Neural cell (in vitro differentiated cells): ENCODE results near the gene IQSEC2.

Experiments
- EP300 ChIP-seq: fragments of 450-650 bp; conservative IDR thresholded peaks from 2 replicates; pipeline ENCODE4 v1.6.1; 2014; ENCODE audit warnings: antibody characterized with exemption, mild to moderate bottlenecking, moderate library complexity; ENCODE audit not compliant: poor library complexity, severe bottlenecking
- EZH2 ChIP-seq: fragments of 200-600, 300-800 bp; shearing (Covaris generic), sonication (generic); IDR thresholded peaks from 2 replicates; pipeline ENCODE4 v1.6.1; 2014; ENCODE audit warnings: antibody characterized with exemption, low read length, borderline replicate concordance, mild to moderate bottlenecking; ENCODE audit not compliant: insufficient read depth, poor library complexity, severe bottlenecking
- POLR2AphosphoS5 ChIP-seq: IDR thresholded peaks from 2 replicates; pipeline ENCODE4 v1.6.1; 2012
- RAD21 ChIP-seq: fragments of 450-650 bp; conservative IDR thresholded peaks from 2 replicates; pipeline ENCODE4 v1.6.1; 2014; ENCODE audit warnings: antibody characterized with exemption, mild to moderate bottlenecking, moderate library complexity
- SMC3 ChIP-seq: fragments of 450-650 bp; conservative IDR thresholded peaks from 2 replicates; pipeline ENCODE4 v1.6.1; 2014; ENCODE audit warnings: antibody characterized with exemption, mild to moderate bottlenecking, moderate library complexity; ENCODE audit not compliant: poor library complexity
- TF ChIP-seq, protein P1 (sequence below): fragments of 450-650 bp; IDR thresholded peaks from 2 replicates; pipeline ENCODE4 v1.5.1; 2014; ENCODE audit warnings: antibody characterized with exemption, mild to moderate bottlenecking, moderate library complexity; ENCODE audit not compliant: poor library complexity, severe bottlenecking
- TF ChIP-seq, protein P2 (sequence below): IDR thresholded peaks from 2 replicates; pipeline ENCODE4 v1.6.1; 2012; ENCODE audit warnings: borderline replicate concordance

DNA sequence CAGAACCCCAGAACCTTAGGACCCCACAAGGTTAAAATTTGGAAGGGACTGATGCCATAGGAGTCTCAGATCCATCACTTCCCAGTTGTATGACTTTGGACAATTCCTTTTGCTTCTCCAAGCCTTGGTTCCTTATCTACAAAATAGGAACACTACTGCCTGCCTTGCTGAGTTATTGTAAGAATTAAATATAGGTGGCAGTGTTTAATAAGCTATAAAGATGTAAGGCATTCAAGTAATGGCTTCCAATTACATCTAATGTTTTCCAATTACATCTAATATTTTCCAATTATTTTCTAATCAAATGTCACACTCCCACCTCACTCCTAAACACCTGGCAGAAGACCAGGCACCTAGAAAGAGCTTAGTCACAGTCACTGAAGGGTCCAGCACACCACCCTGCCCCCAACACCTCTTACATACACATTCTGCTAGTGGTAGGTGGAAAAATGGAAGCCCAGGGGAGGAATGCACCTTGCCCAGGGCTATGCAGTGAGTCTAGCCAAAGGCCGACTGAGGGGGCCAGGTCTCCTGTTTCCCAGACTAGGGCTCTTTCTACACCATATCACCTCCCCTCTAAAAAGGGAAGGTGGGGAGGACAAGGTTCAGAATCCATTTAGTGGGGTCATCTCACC is 31.9 kb downstream of the IQSEC2 start:
- TF ChIP-seq, protein P1, sequence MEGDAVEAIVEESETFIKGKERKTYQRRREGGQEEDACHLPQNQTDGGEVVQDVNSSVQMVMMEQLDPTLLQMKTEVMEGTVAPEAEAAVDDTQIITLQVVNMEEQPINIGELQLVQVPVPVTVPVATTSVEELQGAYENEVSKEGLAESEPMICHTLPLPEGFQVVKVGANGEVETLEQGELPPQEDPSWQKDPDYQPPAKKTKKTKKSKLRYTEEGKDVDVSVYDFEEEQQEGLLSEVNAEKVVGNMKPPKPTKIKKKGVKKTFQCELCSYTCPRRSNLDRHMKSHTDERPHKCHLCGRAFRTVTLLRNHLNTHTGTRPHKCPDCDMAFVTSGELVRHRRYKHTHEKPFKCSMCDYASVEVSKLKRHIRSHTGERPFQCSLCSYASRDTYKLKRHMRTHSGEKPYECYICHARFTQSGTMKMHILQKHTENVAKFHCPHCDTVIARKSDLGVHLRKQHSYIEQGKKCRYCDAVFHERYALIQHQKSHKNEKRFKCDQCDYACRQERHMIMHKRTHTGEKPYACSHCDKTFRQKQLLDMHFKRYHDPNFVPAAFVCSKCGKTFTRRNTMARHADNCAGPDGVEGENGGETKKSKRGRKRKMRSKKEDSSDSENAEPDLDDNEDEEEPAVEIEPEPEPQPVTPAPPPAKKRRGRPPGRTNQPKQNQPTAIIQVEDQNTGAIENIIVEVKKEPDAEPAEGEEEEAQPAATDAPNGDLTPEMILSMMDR, result peak; percentile 28
- TF ChIP-seq RAD21, result peak; percentile 34
- no peak for TF ChIP-seq EP300
- no peak for TF ChIP-seq EZH2
- TF ChIP-seq, protein P2, sequence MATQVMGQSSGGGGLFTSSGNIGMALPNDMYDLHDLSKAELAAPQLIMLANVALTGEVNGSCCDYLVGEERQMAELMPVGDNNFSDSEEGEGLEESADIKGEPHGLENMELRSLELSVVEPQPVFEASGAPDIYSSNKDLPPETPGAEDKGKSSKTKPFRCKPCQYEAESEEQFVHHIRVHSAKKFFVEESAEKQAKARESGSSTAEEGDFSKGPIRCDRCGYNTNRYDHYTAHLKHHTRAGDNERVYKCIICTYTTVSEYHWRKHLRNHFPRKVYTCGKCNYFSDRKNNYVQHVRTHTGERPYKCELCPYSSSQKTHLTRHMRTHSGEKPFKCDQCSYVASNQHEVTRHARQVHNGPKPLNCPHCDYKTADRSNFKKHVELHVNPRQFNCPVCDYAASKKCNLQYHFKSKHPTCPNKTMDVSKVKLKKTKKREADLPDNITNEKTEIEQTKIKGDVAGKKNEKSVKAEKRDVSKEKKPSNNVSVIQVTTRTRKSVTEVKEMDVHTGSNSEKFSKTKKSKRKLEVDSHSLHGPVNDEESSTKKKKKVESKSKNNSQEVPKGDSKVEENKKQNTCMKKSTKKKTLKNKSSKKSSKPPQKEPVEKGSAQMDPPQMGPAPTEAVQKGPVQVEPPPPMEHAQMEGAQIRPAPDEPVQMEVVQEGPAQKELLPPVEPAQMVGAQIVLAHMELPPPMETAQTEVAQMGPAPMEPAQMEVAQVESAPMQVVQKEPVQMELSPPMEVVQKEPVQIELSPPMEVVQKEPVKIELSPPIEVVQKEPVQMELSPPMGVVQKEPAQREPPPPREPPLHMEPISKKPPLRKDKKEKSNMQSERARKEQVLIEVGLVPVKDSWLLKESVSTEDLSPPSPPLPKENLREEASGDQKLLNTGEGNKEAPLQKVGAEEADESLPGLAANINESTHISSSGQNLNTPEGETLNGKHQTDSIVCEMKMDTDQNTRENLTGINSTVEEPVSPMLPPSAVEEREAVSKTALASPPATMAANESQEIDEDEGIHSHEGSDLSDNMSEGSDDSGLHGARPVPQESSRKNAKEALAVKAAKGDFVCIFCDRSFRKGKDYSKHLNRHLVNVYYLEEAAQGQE, result no peak
- no peak for TF ChIP-seq POLR2AphosphoS5
- no peak for TF ChIP-seq SMC3
